HG03442 (cell line): ENCODE results near the gene ARMCX2.
A peak's percentile ranks its signal among the peaks of the same experiment; 100 is the strongest.
"Not testable (repeated sequence)": the region's sequence is repeated elsewhere in the genome, so short reads cannot be mapped to it uniquely, and the experiment has no call there.

Experiments used
- ATAC-seq: cut with Tn5 transposase; IDR thresholded peaks from one replicate; pipeline ENCODE4 v1.9.1; 2021; ENCODE audit warnings: mild to moderate bottlenecking, moderate library complexity; ENCODE audit not compliant: unreplicated experiment

Gene ARMCX2

GRCh38 chrX:101659601-101660063, at the start of gene ARMCX2:
TSS of gene ARMCX2 (minus strand) at chrX:101659850. CDS start at chrX:101657588, 2,262 bp downstream.
- peak; percentile 62 for ATAC-seq

GRCh38 chrX:101709384-101709783, 49.7 kb upstream of the ARMCX2 start:
- no peak for ATAC-seq

GRCh38 chrX:101708163-101708562, 48.5 kb upstream of the ARMCX2 start:
- no peak for ATAC-seq

GRCh38 chrX:101693476-101693875, 33.8 kb upstream of the ARMCX2 start:
- ATAC-seq = peak; percentile 74

- no peak for ATAC-seq
Observed at GRCh38 chrX:101691835-101692234, 32.2 kb upstream of the ARMCX2 start.

- no peak for ATAC-seq
Observed at GRCh38 chrX:101686574-101686973, 26.9 kb upstream of the ARMCX2 start.

GRCh38 chrX:101685923-101686322, 26.3 kb upstream of the ARMCX2 start:
- ATAC-seq = no peak

- no peak for ATAC-seq
Observed at GRCh38 chrX:101682723-101683122, 23.1 kb upstream of the ARMCX2 start.

- peak; percentile 64 for ATAC-seq
Observed at GRCh38 chrX:101677028-101677427, 17.4 kb upstream of the ARMCX2 start.

- no peak for ATAC-seq
Observed at GRCh38 chrX:101676571-101676970, 16.9 kb upstream of the ARMCX2 start.

GRCh38 chrX:101668143-101668542, 8.5 kb upstream of the ARMCX2 start:
- no peak for ATAC-seq

- peak; percentile 76 for ATAC-seq
Observed at GRCh38 chrX:101658661-101659491, 774 bp downstream of the ARMCX2 start.

- ATAC-seq = no peak
Observed at GRCh38 chrX:101657495-101657894, 2.2 kb downstream of the ARMCX2 start.

GRCh38 chrX:101656817-101657216, 2.8 kb downstream of the ARMCX2 start:
- no peak for ATAC-seq

- ATAC-seq = no peak
Observed at GRCh38 chrX:101655534-101655933, 4.1 kb downstream of the ARMCX2 start.

GRCh38 chrX:101647716-101648115, 11.9 kb downstream of the ARMCX2 start:
- ATAC-seq = not testable (repeated sequence)

GRCh38 chrX:101642093-101642492, 17.6 kb downstream of the ARMCX2 start:
- no peak for ATAC-seq

GRCh38 chrX:101639583-101639982, 20.1 kb downstream of the ARMCX2 start:
- ATAC-seq = no peak

GRCh38 chrX:101619364-101619763, 40.3 kb downstream of the ARMCX2 start:
- ATAC-seq = no peak

- ATAC-seq = peak; percentile 92
Observed at GRCh38 chrX:101617211-101618191, 42.1 kb downstream of the ARMCX2 start, which contains the start of gene ARMCX6. TSS of gene ARMCX6 (minus strand) at chrX:101618000. CDS start at chrX:101616620, 1,380 bp downstream.

- no peak for ATAC-seq
Observed at GRCh38 chrX:101605728-101606127, 53.9 kb downstream of the ARMCX2 start.
